Urinary bladder (tissue), 4 donors: ENCODE data around the gene PWWP2B. TPM values are rescaled to one million over a fixed set of nuclear protein-coding genes. Genes with fewer than 3 reads are reported as not detected.

Source experiments
- DNase-seq: peaks from one replicate; pipeline ENCODE4 v3.0.0-alpha.2; 2015; ENCODE audit errors: extremely low spot score
- H3K27ac ChIP-seq: one replicate; pipeline ENCODE4 v1.5.1; 2013; ENCODE audit warnings: low read depth, mild to moderate bottlenecking, moderate library complexity
- H3K36me3 ChIP-seq: one replicate; pipeline ENCODE4 v1.6.1; 2013; ENCODE audit warnings: mild to moderate bottlenecking, moderate library complexity; ENCODE audit not compliant: insufficient read depth
- H3K4me1 ChIP-seq: one replicate; pipeline ENCODE4 v1.6.1; 2013; ENCODE audit warnings: mild to moderate bottlenecking, moderate library complexity; ENCODE audit not compliant: insufficient read depth
- H3K4me3 ChIP-seq: one replicate; pipeline ENCODE4 v1.5.1; 2013; ENCODE audit warnings: low read depth, low read length
- WGBS: extraction: QIAGEN DNeasy Blood & Tissue Kit; methylation state at CpG from one replicate; pipeline ENCODE4 v1.1.7; 2013; 5-methylcytosine and 5-hydroxymethylcytosine counted together
- polyA plus RNA-seq: library from polyadenylated mRNA; stranded (reverse); fragments of 200-250 nt; gene quantifications from one replicate; pipeline ENCODE4 v1.2.3, GENCODE V29; 2013
- total RNA-seq: library from RNA; depleted of rRNA; stranded (reverse); fragments of >200 nt; gene quantifications from one replicate; pipeline ENCODE4 v1.2.3, GENCODE V29; 2014
- donor health status: healthy with polysubstance abuse.
- donor health status: healthy.

Gene PWWP2B
- total and polyA plus RNA-seq, 2 donors = 6.8 to 16.6 TPM

- 86% methylated on average over 32 of the region's 32 CpGs for WGBS
- H3K4me1 ChIP-seq = no peaks in the 10 kb centered on the region
Measured at GRCh38 chr10:132413226-132414205, 16.5 kb downstream of the PWWP2B start.

GRCh38 chr10:132414402-132415016 is 17.5 kb downstream of the PWWP2B start:
- H3K4me1 ChIP-seq = no peaks in the 10 kb centered on the region
- DNase-seq = no peak
- H3K27ac ChIP-seq = no peak overlapping the region
- no peaks in the 10 kb centered on the region for H3K36me3 ChIP-seq
- 74% methylated on average over 21 of the region's 21 CpGs for WGBS
- no peak overlapping the region for H3K4me3 ChIP-seq

More at GRCh38 chr10:132413226-132414205, 16.5 kb downstream of the PWWP2B start:
- DNase-seq = no peak
- no peaks in the 10 kb centered on the region for H3K36me3 ChIP-seq
- H3K4me3 ChIP-seq = no peak overlapping the region
- H3K27ac ChIP-seq = no peak overlapping the region

DNA sequence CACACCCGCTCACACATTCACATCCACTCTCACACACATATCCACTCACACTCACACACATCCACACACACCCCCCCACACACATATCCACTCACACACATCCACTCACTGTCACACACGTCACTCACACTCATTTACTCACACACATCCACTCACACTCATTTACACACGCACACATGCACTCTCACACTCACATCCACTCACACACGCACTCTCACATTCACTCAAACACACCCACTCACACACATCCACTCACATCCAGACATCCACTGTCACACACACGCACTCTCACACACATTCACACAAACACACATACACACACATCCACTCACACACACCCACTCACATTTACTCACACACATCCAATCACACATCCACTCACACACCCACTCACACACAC is 18.3 kb downstream of the PWWP2B start:
- Histone ChIP-seq H3K36me3 (no peaks in the 10 kb centered on the region), H3K4me3 (no peak overlapping the region), H3K27ac (no peak overlapping the region), H3K4me1 (no peaks in the 10 kb centered on the region)
- no peak for DNase-seq
- 96% methylated on average over 5 of the region's 5 CpGs for WGBS

- H3K36me3 ChIP-seq = no peaks in the 10 kb centered on the region
- H3K4me3 ChIP-seq = no peak overlapping the region
- DNase-seq = no peak
- 94% methylated on average over 22 of the region's 22 CpGs for WGBS
- no peak overlapping the region for H3K27ac ChIP-seq
- no peaks in the 10 kb centered on the region for H3K4me1 ChIP-seq
Measured at GRCh38 chr10:132415956-132416355, 19.0 kb downstream of the PWWP2B start.

GRCh38 chr10:132416566-132417256 is 19.7 kb downstream of the PWWP2B start:
- Histone ChIP-seq H3K4me1 (peaks cover 2% of the 10 kb centered on the region), H3K4me3 (no peak overlapping the region), H3K36me3 (no peaks in the 10 kb centered on the region), H3K27ac (no peak overlapping the region)
- no peak for DNase-seq
- 93% methylated on average over 32 of the region's 32 CpGs for WGBS

DNA sequence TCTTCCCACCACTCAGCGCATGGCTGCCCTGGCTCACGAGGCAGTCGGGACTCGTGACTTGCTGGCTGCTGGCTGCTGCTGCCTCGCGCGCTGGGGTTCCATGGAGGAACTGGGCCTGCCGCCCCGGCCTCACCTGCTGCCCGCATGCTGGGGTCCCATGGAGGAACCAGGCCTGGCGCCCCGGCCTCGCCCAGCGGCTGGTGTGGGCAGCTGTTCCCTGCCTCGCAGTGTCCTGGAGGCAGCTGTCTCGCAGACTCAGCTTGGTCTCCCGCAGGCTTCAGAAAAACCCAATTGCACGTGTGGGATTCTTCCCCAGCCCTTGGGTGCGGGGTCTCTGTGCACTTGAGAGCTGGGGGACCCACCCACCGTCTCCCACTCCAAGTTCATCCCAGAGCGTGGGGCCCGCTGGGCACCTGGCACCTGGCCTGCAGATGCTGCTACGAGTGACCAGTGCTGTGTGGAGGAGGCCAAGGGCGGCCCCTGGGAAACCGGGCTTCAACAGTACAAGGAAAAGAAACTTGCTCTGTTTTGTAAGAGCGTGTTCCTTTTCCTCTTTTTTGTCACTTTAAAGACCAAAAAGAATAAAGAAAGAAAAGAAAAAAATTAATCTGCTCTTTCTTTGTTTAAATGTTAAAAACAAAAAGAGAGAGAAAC is 20.4 kb downstream of the PWWP2B start:
- 90% methylated on average over 26 of the region's 26 CpGs for WGBS
- H3K36me3 ChIP-seq = no peaks in the 10 kb centered on the region
- peaks cover 3% of the 10 kb centered on the region for H3K4me1 ChIP-seq
- DNase-seq = no peak
- H3K4me3 ChIP-seq = no peak overlapping the region
- no peak overlapping the region for H3K27ac ChIP-seq

DNA sequence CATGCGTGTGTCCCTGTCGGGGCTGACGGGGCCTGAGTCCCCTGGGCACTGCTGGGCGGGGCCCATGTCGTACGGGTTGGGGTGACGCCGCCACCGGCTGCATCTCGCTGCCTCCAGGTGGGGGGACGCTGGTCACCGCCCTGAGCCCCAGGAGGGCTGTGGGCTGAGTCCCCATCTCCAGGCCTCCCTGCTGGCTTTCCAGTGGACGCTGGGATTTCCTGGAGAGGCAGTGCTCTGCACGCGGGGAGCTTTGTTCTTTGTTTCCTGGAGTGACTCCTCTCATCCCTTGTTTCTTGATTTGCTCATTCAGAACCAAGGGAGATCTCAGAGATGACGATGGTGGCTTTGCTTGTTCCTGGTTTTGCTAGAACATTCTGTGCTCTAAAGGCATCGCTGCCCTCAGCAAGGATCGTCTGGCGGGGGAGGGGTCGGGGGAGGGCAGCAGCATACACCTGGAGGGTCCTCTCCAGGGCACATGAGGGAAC is 21.0 kb downstream of the PWWP2B start:
- Histone ChIP-seq H3K4me3 (no peak overlapping the region), H3K27ac (peak overlapping the region; percentile 81), H3K4me1 (peaks cover 3% of the 10 kb centered on the region), H3K36me3 (no peaks in the 10 kb centered on the region)
- no peak for DNase-seq
- 76% methylated on average over 20 of the region's 20 CpGs for WGBS

- peaks cover 3% of the 10 kb centered on the region for H3K4me1 ChIP-seq
- H3K27ac ChIP-seq = peak overlapping the region; percentile 81
- no peak overlapping the region for H3K4me3 ChIP-seq
- no peak for DNase-seq
- no peaks in the 10 kb centered on the region for H3K36me3 ChIP-seq
- WGBS = 44% methylated on average over 18 of the region's 18 CpGs
Measured at GRCh38 chr10:132418527-132419416, 21.8 kb downstream of the PWWP2B start.

- WGBS = 69% methylated on average over 25 of the region's 25 CpGs
- no peak for DNase-seq
- Histone ChIP-seq H3K4me3 (no peak overlapping the region), H3K4me1 (peaks cover 3% of the 10 kb centered on the region), H3K27ac (peak overlapping the region; percentile 68), H3K36me3 (no peaks in the 10 kb centered on the region)
Measured at GRCh38 chr10:132419538-132420468, 22.8 kb downstream of the PWWP2B start.

DNA sequence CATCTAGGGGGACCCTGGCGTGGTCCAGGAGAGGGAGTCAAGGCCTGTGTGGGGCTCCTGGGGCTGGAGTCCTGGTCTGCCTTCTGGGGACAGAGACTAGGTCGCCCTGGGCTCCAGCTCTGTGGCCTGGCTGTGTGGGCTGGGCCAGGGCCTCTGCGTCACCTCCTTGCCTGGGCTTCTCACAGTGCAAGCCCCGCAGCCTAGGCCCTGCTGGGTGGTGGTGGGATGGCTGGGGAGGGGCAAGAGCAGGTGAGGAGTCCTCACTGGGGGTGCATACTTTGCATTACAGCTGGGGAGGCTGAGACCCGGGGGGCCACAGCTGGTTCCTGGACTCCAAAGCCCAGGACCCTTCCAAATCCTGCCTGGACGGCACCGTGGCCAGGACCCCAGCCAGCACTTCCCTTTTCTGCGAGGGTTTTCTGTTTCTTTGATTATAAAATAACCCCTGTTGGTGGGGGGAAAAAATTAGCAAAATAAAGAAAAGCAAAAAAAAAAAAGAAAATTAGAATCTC is 23.5 kb downstream of the PWWP2B start:
- no peak for DNase-seq
- H3K36me3 ChIP-seq = no peaks in the 10 kb centered on the region
- peaks cover 3% of the 10 kb centered on the region for H3K4me1 ChIP-seq
- peak overlapping the region; percentile 80 for H3K27ac ChIP-seq
- no peak overlapping the region for H3K4me3 ChIP-seq
- WGBS = 52% methylated on average over 8 of the region's 8 CpGs

GRCh38 chr10:132420981-132421846 is 24.2 kb downstream of the PWWP2B start:
- Histone ChIP-seq H3K4me3 (no peak overlapping the region), H3K4me1 (peaks cover 3% of the 10 kb centered on the region), H3K36me3 (no peaks in the 10 kb centered on the region), H3K27ac (peak overlapping the region; percentile 80)
- WGBS = 15% methylated on average over 33 of the region's 33 CpGs
- no peak for DNase-seq
